SK-N-SH treated with all-trans-retinoic acid at 6 μM for 48 hours (cell line): ENCODE results near the gene EMILIN2.

Experiments
- ATAC-seq: fragments of 200-7000 bp; cut with Tn5 transposase; 3 replicates; pipeline ENCODE4 v1.9.1; 2020; ENCODE audit warnings: mild to moderate bottlenecking, moderate library complexity
- BACH2 ChIP-seq: fragments of 250-450 bp; sonication (Bioruptor Pico); IDR thresholded peaks from 2 replicates; pipeline ENCODE4 v1.9.0; 2021; ENCODE audit warnings: mild to moderate bottlenecking, borderline replicate concordance
- CSDC2 ChIP-seq: fragments of 250-450 bp; sonication (Bioruptor Pico); IDR thresholded peaks from 2 replicates; pipeline ENCODE4 v1.5.0; 2020; ENCODE audit warnings: mild to moderate bottlenecking, moderate library complexity
- CSRNP3 ChIP-seq: fragments of 250-450 bp; sonication (Bioruptor Pico); IDR thresholded peaks from 2 replicates; pipeline ENCODE4 v1.5.1; 2021; ENCODE audit warnings: mild to moderate bottlenecking, moderate library complexity
- ESRRG ChIP-seq: fragments of 250-450 bp; sonication (Bioruptor Pico); IDR thresholded peaks from 2 replicates; pipeline ENCODE4 v1.6.1; 2021; ENCODE audit warnings: mild to moderate bottlenecking
- ISL1 ChIP-seq: fragments of 250-450 bp; sonication (Bioruptor Pico); IDR thresholded peaks from 2 replicates; pipeline ENCODE4 v2.1.2; 2022; ENCODE audit warnings: mild to moderate bottlenecking, moderate library complexity
- OSR1 ChIP-seq: fragments of 250-450 bp; sonication (Bioruptor Pico); IDR thresholded peaks from 2 replicates; pipeline ENCODE4 v1.8.0; 2022; ENCODE audit warnings: moderate library complexity, mild to moderate bottlenecking, inconsistent platforms
- RARB ChIP-seq: fragments of 250-450 bp; sonication (Bioruptor Pico); IDR thresholded peaks from 2 replicates; pipeline ENCODE4 v1.8.0; 2021; ENCODE audit warnings: mild to moderate bottlenecking, moderate library complexity
- TCF4 ChIP-seq: fragments of 250-450 bp; sonication (Bioruptor Pico); IDR thresholded peaks from 2 replicates; pipeline ENCODE4 v1.8.0; 2021; ENCODE audit warnings: mild to moderate bottlenecking, moderate library complexity, borderline replicate concordance
- TOX ChIP-seq: fragments of 250-450 bp; sonication (Bioruptor Pico); IDR thresholded peaks from 2 replicates; pipeline ENCODE4 v1.8.0; 2021; ENCODE audit warnings: mild to moderate bottlenecking, moderate library complexity, borderline replicate concordance
- ZFP3 ChIP-seq: fragments of 250-450 bp; sonication (Bioruptor Pico); IDR thresholded peaks from 2 replicates; pipeline ENCODE4 v1.5.0; 2020; ENCODE audit warnings: mild to moderate bottlenecking, moderate library complexity
- ZFP30 ChIP-seq: fragments of 450-650 bp; formaldehyde crosslinking; IDR thresholded peaks from 2 replicates; pipeline ENCODE4 v1.5.0; 2022; ENCODE audit warnings: mild to moderate bottlenecking, moderate library complexity
- ZNF70 ChIP-seq: fragments of 450-650 bp; formaldehyde crosslinking; IDR thresholded peaks from 2 replicates; pipeline ENCODE4 v1.5.0; 2020; ENCODE audit warnings: mild to moderate bottlenecking, moderate library complexity
- ZNF8 ChIP-seq: fragments of 450-650 bp; formaldehyde crosslinking; IDR thresholded peaks from 2 replicates; pipeline ENCODE4 v1.5.0; 2020; ENCODE audit warnings: mild to moderate bottlenecking, moderate library complexity
- TF ChIP-seq, protein P1 (sequence below): fragments of 250-450 bp; sonication (Bioruptor Pico); IDR thresholded peaks from 2 replicates; pipeline ENCODE4 v1.5.0; 2020; ENCODE audit warnings: mild to moderate bottlenecking, moderate library complexity
- TF ChIP-seq, protein P2 (sequence below): fragments of 250-450 bp; sonication (Bioruptor Pico); IDR thresholded peaks from 2 replicates; pipeline ENCODE4 v1.8.0; 2020; ENCODE audit warnings: mild to moderate bottlenecking, moderate library complexity, borderline replicate concordance
- TF ChIP-seq, protein P3 (sequence below): fragments of 250-450 bp; sonication (Bioruptor Pico); IDR thresholded peaks from 2 replicates; pipeline ENCODE4 v1.5.1; 2020; ENCODE audit warnings: low read depth, mild to moderate bottlenecking, moderate library complexity
- TF ChIP-seq, protein P4 (sequence below): fragments of 250-450 bp; sonication (Bioruptor Pico); IDR thresholded peaks from 2 replicates; pipeline ENCODE4 v1.8.0; 2021; ENCODE audit warnings: low read depth, mild to moderate bottlenecking, moderate library complexity, borderline replicate concordance

Gene EMILIN2

DNA sequence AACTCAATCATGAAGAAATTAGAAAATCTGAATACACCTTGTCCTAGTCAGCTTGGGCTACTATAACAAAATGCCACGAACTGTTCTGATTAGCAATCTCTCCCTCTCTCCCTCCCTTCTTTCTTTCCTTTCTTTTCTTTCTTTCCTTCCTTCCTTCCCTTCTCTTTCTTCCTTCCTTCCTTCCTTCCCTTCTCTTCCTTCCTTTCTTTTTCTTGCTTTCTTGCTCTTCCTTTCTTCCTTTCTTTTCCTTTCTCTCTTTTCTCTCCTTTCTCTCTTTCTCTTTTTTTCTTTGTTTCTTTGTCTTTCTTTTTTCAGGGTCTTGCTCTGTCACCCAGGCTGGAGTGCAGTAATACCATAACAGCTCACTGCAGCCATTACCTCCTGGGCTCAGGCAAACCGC, 23.6 kb upstream of the EMILIN2 start:
- TF ChIP-seq, protein P1, sequence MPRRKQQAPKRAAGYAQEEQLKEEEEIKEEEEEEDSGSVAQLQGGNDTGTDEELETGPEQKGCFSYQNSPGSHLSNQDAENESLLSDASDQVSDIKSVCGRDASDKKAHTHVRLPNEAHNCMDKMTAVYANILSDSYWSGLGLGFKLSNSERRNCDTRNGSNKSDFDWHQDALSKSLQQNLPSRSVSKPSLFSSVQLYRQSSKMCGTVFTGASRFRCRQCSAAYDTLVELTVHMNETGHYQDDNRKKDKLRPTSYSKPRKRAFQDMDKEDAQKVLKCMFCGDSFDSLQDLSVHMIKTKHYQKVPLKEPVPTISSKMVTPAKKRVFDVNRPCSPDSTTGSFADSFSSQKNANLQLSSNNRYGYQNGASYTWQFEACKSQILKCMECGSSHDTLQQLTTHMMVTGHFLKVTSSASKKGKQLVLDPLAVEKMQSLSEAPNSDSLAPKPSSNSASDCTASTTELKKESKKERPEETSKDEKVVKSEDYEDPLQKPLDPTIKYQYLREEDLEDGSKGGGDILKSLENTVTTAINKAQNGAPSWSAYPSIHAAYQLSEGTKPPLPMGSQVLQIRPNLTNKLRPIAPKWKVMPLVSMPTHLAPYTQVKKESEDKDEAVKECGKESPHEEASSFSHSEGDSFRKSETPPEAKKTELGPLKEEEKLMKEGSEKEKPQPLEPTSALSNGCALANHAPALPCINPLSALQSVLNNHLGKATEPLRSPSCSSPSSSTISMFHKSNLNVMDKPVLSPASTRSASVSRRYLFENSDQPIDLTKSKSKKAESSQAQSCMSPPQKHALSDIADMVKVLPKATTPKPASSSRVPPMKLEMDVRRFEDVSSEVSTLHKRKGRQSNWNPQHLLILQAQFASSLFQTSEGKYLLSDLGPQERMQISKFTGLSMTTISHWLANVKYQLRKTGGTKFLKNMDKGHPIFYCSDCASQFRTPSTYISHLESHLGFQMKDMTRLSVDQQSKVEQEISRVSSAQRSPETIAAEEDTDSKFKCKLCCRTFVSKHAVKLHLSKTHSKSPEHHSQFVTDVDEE = no peak
- TF ChIP-seq ZNF8 (CRISPR knock-in tag) (no peak), CSDC2 (CRISPR knock-in tag) (no peak)
- TF ChIP-seq, all 23 proteins: peak for 0
- ATAC-seq = no peak

DNA sequence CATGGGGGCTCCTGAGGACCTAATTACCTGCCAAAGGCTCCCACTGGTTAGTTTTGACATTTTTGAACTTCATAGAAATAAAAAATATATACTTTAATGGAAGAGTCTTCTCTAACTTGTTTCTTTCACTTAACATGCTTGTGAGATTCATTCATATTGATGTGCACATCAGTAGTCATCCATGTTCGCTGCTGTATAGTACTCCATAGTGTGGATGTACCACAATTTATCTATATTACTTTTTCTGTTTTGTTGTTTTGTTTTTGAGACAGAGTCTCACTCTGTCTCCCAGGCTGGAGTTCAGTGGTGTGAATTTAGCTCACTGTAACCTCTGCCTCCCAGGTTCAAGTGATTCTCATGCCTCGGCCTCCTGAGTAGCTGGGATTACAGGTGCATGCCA, 22.8 kb upstream of the EMILIN2 start:
- no peak for ATAC-seq
- TF ChIP-seq ZNF8 (CRISPR knock-in tag) (peak; percentile 86), ESRRG (CRISPR knock-in tag) (no peak)

DNA sequence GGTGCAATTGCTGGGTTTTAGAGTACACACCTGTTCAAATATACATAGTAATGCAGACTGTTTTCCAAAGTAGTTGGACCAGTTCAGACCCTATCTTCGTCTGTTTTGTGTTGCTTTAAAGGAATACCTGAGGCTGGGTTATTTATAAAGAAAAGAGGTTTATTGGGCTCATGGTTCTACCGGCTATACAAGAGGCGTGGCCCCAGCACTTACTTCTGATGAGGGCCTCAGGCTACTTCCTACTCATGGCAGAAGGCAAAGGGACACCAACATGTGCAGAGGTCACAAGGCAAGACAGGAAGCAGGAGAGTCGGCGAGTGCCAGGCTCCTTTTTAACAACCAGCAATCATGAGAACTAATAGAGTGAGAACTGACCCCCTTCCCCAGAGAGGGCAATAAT, 21.9 kb upstream of the EMILIN2 start:
- no peak for TF ChIP-seq ZNF70 (CRISPR knock-in tag)
- no peak for TF ChIP-seq ZNF8 (CRISPR knock-in tag)
- TF ChIP-seq, protein P2, sequence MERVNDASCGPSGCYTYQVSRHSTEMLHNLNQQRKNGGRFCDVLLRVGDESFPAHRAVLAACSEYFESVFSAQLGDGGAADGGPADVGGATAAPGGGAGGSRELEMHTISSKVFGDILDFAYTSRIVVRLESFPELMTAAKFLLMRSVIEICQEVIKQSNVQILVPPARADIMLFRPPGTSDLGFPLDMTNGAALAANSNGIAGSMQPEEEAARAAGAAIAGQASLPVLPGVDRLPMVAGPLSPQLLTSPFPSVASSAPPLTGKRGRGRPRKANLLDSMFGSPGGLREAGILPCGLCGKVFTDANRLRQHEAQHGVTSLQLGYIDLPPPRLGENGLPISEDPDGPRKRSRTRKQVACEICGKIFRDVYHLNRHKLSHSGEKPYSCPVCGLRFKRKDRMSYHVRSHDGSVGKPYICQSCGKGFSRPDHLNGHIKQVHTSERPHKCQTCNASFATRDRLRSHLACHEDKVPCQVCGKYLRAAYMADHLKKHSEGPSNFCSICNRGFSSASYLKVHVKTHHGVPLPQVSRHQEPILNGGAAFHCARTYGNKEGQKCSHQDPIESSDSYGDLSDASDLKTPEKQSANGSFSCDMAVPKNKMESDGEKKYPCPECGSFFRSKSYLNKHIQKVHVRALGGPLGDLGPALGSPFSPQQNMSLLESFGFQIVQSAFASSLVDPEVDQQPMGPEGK (CRISPR knock-in tag) = no peak
- TF ChIP-seq RARB = no peak
- no peak for TF ChIP-seq ZFP30 (CRISPR knock-in tag)
- no peak for TF ChIP-seq TCF4 (CRISPR knock-in tag)
- no peak for TF ChIP-seq OSR1 (CRISPR knock-in tag)
- TF ChIP-seq ESRRG (CRISPR knock-in tag) = no peak
- no peak for TF ChIP-seq TOX (CRISPR knock-in tag)
- TF ChIP-seq, protein P3, sequence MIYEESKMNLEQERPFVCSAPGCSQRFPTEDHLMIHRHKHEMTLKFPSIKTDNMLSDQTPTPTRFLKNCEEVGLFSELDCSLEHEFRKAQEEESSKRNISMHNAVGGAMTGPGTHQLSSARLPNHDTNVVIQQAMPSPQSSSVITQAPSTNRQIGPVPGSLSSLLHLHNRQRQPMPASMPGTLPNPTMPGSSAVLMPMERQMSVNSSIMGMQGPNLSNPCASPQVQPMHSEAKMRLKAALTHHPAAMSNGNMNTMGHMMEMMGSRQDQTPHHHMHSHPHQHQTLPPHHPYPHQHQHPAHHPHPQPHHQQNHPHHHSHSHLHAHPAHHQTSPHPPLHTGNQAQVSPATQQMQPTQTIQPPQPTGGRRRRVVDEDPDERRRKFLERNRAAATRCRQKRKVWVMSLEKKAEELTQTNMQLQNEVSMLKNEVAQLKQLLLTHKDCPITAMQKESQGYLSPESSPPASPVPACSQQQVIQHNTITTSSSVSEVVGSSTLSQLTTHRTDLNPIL = no peak
- TF ChIP-seq, protein P1 = no peak
- no peak for ATAC-seq

- ATAC-seq = no peak
- TF ChIP-seq, protein P3 = no peak
- no peak for TF ChIP-seq ISL1 (CRISPR knock-in tag)
- no peak for TF ChIP-seq BACH2 (CRISPR knock-in tag)
- TF ChIP-seq, protein P4, sequence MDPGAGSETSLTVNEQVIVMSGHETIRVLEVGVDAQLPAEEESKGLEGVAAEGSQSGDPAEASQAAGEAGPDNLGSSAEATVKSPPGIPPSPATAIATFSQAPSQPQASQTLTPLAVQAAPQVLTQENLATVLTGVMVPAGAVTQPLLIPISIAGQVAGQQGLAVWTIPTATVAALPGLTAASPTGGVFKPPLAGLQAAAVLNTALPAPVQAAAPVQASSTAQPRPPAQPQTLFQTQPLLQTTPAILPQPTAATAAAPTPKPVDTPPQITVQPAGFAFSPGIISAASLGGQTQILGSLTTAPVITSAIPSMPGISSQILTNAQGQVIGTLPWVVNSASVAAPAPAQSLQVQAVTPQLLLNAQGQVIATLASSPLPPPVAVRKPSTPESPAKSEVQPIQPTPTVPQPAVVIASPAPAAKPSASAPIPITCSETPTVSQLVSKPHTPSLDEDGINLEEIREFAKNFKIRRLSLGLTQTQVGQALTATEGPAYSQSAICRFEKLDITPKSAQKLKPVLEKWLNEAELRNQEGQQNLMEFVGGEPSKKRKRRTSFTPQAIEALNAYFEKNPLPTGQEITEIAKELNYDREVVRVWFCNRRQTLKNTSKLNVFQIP = no peak
- no peak for TF ChIP-seq TOX (CRISPR knock-in tag)
- TF ChIP-seq OSR1 (CRISPR knock-in tag) = no peak
- TF ChIP-seq, protein P2 (CRISPR knock-in tag) = no peak
- no peak for TF ChIP-seq CSRNP3 (CRISPR knock-in tag)
- no peak for TF ChIP-seq TCF4 (CRISPR knock-in tag)
- TF ChIP-seq ZFP3 (CRISPR knock-in tag) = no peak
These were observed 21.1 kb upstream of the EMILIN2 start for GRCh38 chr18:2825613-2826175.
